ENCODE results near the gene PRKCH.
A peak's percentile ranks its signal among the peaks of the same experiment; 100 is the strongest.

The PRKCH gene

DNA sequence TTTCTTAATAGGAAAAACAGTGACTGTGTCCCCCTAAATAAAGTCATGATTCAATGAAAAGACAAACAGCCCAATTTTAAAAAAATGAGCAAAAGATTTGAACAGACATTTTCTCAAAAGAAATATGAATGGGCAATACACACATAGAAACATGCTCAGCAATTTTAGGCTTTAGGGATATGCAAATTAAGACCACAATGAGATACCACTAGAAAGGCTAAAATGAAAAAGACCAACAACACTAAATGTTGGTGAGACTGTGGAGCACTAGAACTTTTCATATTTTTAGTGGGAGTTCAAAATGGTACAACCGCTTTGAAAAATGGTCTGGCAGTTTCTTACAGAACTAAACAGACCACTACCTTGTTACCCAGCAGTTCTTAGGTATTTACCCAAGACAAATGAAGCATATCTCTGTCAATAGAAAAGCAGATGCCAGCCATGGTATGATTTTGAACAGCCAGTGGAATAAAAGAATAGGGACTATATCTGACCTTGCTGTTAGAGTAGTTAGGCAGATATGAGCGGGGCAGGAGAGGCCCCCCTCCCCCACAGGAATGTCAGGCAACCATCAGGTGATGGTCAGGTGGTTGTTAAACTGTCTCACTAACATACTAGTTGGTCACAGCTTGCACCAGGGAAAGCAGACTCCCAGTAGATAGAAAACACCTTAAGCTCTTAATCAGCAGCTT, 108.8 kb downstream of the PRKCH start:
- no peak for DNase-seq

DNA sequence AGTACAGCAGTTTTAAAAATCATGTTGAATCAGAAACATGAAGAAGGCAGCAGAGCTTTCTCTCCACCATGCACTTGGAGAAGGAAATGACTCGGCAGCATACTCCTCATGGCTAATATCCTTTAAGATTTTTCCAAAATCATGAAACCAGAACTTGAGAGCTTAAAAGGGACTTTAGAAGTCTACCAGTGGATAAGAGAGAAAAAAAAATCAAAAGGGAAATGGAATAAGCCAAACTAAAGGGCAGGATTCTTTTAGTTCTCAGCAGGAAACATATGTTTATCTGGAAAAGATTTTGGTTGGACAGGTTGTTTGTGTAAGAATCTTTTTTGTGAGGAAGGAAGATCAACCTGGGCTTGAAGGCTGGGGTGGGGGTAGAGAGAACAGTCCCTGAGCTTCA, 111.8 kb downstream of the PRKCH start:
- peak in 1 of 6 experiments; percentile 17 for DNase-seq

DNA sequence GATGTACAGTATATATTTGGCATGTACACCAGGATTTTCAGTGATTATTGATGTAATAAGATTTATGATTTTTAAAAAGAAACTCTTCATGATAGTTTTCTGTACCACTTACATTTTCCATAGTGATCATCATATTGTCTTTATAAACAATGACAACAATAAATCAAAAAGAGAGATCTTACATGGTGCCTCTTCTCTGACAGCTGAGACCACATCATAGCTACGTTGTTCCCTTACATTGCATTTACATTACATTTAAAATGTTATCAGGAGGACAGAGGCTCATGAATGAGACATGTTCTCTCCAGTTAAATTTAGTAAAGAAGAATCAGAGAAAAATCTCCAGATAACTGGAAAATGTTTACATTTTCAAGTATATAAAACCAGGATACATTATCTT, 112.4 kb downstream of the PRKCH start:
- no peak for DNase-seq

DNA sequence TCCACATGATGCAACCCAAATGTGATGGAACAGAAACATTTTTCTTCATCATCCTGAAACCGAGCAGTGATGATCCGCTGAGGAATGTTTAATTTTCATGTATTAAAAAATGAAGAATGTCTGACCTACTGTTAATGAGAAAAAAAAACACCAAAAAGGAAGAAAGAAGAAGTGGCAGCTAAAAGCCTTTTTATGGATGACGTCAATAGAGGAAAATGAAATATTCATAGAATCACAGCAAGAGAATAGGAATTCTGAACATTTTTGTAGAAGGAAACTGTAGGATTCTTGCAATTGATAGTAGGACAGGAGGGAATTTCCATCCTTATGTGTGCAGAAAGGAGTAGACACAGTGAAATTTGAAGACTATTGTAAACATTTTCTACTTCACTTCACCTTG, 112.9 kb downstream of the PRKCH start:
- no peak for DNase-seq

DNA sequence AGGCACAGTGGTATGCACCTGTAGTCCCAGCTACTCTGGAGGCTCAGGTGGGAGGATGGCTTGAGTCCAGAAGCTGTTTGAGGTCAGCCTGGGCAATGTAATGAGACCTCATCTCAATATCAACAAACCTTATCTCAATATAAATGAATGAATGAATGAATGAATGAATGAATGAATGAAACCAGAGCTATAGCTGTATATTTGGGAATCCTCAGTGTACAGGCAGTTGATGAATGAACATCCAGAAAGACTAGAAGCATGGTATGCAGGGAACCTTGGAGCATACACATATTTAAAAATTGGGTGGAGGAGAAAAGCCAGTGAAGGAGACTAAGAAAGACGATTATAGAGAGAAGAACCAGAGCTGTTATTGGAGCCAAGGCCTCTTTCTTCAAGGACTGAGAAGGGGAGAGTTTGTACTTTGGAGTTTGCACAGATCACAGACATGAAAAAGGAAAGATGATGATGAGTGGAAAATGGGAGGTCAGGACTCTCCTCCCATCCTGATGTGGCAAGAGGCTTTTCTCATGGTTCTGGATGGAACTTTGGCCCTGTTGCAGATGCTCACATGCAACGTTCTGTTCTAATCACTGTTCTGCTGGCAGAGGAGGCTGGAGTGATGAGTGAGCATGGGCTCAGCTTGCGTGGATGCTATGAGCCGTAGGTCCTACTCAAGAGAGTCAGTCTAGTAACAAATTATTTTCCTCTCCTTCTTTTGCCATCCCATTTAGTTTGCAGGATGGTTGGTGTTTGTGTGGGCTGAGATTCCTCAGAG, 114.4 kb downstream of the PRKCH start:
- DNase-seq: no peak

DNA sequence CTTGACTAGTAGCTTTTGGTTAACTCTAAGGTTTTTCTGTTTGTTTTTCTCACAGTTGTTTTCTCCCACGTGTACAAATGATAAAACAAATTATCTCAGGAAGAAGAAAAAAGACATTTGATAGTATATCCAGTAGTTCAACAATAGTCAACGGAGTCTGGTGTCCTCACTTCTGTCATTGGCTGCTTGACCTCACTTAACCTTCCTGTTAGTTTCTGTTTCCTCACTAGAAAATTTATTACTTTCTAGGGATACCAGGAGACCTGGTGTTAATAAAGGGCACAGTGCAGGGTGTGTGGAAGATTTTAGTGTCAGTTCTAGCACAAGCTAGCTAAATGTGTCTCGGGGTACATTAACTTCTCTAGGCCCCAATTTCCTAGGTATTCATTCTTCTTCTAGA, 116.0 kb downstream of the PRKCH start:
- DNase-seq: no peak

DNA sequence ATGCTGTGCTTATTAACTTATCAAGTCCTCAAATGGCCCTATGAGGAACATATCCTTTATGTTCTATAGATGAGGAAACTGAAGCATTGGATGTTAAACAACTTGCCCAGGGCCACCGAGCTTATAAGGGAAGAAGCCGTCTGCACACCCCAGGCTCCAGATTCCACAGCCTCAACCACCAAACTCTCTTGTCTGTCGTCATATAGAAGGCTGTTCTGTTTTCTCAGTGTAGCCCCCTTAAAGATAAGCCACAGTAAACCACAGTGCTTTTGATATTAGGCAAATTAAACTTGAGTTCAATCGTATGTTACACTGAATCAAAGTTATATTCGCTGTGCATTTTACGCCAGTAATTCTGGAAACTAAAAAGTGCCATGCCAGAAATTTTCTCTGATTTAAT, 116.7 kb downstream of the PRKCH start:
- no peak for DNase-seq

DNA sequence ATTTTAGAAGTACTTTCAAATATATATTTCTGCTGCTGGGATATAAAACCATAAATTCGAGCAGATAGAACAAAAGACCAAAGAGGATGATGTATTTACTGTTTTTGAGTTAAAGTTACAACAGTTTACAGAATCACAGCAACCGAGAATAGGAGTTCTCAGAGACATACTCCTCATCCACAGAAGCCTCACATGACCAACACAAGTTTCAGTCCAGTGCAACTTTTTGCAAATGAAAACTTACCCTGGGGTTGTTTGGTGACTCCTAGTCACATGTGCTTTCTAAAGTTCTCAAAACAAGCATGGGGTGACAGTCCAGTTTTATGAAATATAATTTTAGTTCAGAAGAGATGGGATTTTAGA, 117.1 kb downstream of the PRKCH start:
- no peak for DNase-seq

DNA sequence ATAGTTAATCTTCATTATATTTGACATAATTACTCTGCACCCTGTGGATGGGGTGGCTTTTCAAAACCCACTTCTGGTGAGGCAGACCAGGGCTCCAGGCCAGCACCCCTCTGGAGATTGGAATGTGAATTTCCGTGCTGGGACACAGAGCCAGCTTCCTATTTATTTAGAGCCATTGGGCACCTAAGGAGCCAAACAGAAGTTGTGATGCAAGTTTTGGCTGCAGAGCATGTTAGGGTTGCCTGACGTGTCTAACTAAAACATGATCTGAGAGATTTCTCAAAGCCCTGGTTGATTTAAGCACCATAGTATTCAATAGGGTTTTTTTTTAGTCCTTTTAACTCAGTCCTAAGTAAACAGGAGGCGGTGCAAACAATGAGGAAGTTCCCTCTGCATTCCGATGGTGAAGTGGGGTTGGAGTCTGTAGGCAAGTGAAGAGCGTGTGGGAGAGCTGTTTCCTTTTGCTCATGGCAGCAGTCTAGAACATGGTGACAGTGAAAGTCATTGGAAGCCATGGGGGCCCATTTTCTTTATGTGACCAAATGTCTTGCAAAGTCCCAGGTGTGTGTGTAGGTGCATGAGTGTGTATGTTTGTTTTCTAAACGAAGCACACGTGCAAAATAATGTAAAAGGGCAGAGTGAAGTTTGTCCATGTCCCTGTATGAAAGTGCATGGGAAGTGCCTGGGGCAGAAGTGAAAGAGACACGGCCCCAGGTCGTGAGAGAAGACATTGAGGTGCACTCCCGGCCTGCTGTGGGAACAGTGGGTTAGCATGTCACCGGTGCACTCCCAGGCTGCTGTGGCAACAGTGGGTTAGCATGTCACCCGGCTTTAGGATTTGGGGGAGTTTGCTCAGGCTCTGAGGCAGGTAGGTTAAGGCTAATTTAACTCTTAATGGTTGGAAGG, 117.7 kb downstream of the PRKCH start:
- peak in 5 of 6 experiments; percentile 12 to 43 (median 30) for DNase-seq

DNA sequence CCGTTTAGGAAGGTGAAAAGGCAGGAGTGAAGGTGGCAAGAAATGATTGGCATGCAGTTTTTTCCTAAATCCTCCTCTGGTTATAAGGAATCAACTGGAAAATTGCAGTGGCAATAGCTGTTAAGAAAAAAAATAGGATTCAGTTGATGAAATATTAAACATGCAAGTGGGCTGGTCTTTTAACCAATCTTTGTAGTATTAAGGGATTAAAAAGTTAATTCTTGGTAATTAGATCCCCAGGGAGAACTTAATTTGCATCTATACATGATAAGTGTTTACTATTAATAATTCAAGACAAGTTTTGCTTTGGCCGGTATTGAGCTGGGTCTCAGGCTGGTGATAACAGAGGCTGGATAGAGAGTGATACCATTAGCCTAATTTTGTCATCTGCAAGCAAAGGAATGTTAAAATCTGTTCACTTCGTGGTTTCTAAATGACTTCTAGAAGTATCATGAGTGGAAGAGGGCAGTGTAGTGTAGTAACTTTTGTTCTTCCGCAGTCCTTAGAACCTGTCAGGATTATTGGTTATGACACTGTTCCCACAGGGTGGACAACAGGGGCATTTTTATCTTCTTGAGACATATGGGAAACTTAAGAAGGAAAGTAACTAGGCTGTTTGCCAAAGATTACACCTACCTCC, 118.5 kb downstream of the PRKCH start:
- DNase-seq: no peak

DNA sequence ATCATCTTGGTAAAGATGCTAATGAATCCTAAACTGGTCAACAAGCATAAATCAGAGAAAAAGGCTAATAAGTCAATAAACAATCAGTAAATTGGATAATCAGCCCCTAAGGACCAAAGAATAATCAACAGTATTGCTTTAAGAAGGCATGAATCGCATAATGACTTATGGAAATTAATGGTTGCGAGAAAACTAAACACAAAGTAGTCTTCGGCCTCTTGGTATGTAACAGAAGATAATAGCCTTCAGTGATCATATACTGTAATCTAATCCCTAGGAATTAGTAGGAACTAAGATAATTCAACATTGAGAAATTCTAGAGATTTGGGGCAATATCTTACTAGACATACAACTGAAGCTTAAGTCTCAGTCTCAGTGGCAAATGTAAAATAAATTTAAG, 122.1 kb downstream of the PRKCH start:
- no peak for DNase-seq

DNA sequence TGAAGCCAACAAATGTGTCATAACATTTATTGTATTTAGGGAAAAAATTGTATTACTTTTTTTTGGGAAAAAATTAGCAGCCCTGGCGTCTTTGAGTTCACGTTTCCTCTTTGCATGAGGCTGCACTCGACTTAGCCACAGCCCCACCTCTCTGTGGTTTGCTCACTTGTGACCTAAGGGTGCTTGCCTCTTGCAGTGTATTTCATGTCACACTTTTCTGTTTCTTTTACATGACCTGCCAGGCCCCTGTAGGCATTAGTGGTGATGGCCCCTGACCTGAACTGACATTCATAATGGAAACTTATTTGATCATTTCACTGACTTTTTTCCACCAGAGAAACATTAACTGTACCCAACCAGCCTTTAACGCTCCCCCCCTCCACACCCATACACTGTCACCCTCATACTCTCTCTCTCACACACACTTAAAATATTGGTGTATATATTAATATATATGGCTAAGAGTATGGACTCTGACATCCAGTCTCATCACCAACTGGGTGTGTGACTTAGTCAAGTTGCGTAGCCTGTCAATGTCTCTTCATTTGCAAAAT, 122.9 kb downstream of the PRKCH start:
- DNase-seq: peak; percentile 15 to 66 (median 33)

DNA sequence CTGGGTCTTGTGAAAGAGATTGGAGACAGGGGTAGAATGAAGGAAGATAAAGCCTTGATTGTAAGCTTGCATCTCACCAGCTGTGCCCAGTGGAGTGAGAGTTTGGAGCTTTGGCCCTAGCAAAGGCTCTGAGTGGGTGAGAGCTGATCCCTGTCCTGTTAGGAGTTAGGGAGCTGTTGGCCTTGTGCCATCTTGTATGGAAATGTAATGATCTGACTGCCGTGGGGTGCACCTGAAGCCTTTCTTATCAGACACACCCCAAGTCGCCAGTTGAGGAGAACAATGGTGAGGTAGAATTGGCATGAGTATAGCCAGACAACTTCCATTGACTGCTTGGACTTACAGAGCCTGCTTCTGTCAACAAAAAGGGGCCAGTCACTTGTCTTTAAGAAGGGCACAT, 130.1 kb downstream of the PRKCH start:
- no peak for DNase-seq

DNA sequence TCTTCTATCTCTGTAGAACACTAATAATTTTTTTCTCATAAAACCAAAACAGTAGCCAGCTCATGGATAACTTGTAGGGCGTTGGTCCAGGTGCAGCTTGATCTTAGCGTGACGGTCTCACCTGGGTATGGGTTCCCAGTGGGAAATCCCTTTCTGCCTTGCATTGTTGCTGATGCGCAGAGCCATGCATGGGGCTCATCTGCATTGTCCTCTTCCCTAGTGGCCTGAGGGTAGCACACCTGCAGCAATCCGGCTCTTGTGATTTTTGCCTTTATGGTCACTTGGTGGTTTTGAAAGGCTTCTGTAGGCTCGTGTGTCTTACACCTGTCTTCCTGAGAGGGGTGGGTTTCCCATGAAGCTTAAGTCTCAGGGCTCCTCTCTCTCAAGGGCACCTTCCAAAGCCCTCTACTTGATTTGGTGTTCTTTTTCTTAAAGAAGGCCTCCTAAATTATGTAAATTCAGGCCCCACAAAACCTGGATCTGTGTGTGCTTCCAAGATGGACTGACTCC, 130.6 kb downstream of the PRKCH start:
- no peak for DNase-seq

DNA sequence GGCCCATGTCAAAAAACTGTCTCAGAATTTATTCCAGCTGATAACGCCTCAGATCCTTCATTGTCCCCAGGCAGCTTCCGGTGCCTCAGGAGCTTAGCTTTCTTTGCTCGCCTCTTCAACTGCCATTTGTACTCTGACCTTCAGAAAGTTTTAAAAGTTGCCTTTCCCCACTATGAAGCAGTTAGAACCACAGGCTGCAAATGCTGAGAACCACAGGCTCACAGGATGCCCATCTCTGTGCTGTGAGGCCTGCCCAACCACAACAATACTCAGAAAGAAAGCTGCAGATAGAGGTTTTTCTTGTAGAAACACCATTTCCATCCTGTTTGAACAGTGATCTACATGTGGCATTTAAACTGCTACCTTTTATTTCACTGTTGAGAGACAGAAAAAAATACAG, 131.1 kb downstream of the PRKCH start:
- DNase-seq: peak in 5 of 6 experiments; percentile 16 to 74 (median 68)

DNA sequence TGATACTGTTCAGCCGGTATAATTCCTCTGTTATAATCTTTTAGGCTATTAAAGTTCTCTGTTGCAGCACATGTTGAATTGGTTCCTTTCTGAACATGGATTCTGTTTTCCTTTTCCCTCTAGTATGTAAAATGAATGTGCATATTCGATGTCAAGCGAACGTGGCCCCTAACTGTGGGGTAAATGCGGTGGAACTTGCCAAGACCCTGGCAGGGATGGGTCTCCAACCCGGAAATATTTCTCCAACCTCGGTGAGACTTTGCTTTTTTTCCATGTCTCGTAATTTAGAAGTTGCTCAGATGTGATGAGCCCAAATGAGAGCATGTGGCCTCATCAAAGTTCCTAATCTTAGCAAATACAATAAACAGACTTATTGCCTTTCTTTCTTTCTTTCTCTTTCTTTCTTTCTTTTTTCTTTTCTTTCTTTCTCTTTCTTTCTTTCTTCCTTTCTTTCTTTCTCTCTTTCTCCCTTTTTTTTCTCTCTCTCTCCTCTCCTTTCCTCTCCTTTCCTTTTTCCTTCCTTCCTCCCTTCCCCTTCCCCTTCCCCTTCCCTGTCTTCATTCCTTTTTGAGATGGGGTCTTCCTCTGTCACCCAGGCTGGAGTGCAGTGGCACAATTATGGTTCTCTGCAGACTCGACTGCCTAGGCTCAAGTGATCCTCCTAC, 131.9 kb downstream of the PRKCH start:
- DNase-seq: no peak

DNA sequence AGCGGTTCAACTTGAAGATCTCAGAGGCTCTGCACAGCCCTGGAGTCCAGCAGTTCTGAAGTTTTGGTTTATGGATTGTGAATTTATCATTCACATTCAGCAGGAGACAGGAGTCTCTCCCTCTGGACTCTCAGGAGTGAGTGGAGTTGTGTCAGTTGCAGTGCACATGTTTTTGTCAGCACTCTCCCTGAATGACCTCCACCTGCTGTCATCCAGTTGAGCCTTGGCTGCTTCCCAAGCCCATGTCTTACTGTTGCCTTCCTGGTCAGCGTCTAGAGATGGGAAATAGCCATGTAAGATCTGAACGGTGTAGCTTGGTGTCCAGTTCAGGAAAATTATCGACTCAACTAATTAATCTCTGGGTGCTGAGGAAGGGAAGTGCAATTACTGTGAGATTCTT, 133.2 kb downstream of the PRKCH start:
- DNase-seq: no peak

DNA sequence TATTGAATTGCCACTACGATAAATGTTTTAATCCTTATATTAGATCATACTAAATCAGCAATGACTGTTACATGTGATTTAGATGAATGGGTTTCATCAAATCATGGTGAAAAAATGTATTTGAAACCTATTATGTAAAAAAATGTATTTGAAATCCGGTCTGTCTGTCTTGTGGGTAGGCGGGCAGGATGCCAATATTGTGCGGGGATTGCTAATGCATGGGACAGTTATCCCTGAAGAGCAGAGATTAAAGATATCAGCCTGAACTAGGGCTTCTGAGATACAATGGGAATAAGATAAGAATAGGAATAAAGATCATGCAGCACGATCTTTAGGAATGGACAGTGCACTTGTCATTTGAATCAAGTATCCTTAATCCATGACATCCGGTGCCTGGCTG, 134.0 kb downstream of the PRKCH start:
- DNase-seq: peak in 1 of 6 experiments; percentile 24

DNA sequence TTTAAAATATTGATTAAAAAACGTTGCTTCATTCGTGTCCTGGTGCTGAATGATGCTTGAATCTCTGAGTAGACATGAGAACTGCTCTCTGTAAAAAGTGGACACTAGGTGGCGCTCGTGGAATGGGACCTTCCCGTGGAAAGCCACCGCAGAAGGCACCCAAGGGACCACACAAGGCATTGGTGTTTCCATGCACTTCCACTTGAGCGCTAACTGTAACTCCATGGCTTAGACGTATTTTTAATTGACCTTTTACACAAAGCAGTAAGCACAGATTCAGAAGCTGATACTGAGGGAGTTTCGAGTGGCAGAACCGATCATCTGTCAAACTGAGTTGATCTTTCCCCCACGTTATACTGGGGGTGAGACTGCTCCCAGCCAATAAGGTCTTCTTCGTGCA, 135.3 kb downstream of the PRKCH start:
- peak; percentile 57 to 86 (median 79) for DNase-seq

DNA sequence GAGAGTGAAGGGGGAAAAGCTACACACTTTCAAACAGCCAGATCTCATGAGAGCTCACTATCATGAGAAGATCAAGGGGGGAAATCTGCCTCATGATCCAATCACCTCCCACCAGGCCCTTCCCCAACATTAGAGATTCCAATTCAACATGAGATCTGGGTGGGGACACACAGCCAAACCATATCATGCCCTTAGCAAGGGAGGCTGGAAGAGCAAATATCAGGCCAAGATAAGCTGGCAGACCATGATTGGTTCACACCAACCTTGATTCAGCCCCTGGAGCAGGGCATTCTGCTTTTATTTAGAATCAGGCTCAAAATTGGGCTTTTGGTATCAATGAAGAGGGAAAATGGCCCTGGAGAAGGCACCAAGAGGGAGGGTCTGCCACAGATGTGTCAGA, 137.4 kb downstream of the PRKCH start:
- DNase-seq: no peak

DNA sequence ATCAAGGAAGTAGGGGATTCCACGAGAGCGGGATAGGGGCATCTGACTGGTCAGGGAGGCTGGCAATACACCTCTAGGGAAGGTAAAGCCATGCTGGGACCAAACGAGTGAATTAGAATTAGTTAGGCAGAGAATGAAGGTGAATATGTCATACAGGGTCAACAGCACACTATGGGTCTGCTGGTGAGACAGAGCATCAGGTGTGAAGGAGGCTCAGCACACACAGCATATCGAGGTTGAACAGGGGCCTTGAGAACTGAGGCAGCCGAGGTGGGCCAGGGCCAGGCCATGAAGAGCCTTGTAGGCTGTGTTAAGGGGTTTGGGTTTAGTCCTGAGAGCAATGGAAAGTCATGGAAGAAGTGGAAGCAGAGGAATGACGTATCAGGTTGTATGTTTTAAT, 137.8 kb downstream of the PRKCH start:
- no peak for DNase-seq

DNA sequence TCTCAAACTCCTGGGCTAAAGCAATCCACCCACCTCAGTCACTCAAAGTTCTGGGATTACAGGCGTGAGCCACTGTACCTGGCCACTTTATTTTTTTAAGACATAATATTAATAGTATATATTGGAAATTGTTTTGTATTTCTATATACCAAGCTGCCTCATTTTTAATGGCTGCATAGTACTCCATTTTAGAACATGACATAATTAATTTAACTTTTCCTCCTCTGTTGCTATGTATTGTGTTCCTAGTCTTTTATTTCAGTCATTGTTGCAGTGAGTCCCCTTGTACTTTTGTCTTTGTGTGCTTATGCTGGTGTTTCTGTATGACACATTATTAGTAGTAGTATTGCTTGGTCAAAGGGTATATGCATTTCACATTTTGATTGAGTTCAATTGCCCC, 138.7 kb downstream of the PRKCH start:
- DNase-seq: no peak
